ENCODE results near the gene SERPINA1. TPM values are rescaled to one million over a fixed set of nuclear protein-coding genes. Genes with fewer than 3 reads are reported as not detected.
"Not testable (repeated sequence)": the region's sequence is repeated elsewhere in the genome, so short reads cannot be mapped to it uniquely, and the experiment has no call there.

Gene SERPINA1
- total and polyA plus RNA-seq, 7 experiments from 2014 or later: 0.44 to 300 (median 0.68) TPM

GRCh38 chr14:94421316-94421715 is 32.9 kb upstream of the SERPINA1 start:
- H3K27ac ChIP-seq (ENCODE audit: low read depth, low read length): no peak overlapping the region
- H3K27me3 ChIP-seq (ENCODE audit: control insufficient read depth in 2 of 2, insufficient read depth in 2 of 2, low read length in 2 of 2): no peaks in the 10 kb centered on the region
- peaks cover 0 to 22% (median 7%) of the 10 kb centered on the region in 11 donors for H3K9me3 Mint-ChIP-seq
- H3K27me3 Mint-ChIP-seq: peaks cover 24 to 50% (median 27%) of the 10 kb centered on the region in 5 donors
- no peak overlapping the region for H3K27ac Mint-ChIP-seq
- peaks cover 0 to 5% (median 0%) of the 10 kb centered on the region in 5 donors for H3K36me3 Mint-ChIP-seq
- no peaks in the 10 kb centered on the region for H3K9me3 ChIP-seq (ENCODE audit: control insufficient read depth in 2 of 3, low read length in 3 of 3)
- no peak overlapping the region for H3K4me3 Mint-ChIP-seq
- ChIA-PET CTCF (no interaction called here), POLR2A (no interaction called here)
- DNase-seq: no peak
- H3K4me1 Mint-ChIP-seq: peaks cover 0 to 2% (median 0%) of the 10 kb centered on the region in 7 donors
- H3K4me1 ChIP-seq (ENCODE audit: control insufficient read depth in 2 of 2, insufficient read depth in 2 of 2, low read length in 2 of 2): no peaks in the 10 kb centered on the region
- intact Hi-C loops (cut with micrococcal nuclease): loop anchor here in 1 of 2 donors (5.0 kb wide), 1 partner anchor 66 kb away; no protein-coding TSS in a partner anchor
- ATAC-seq: no peak
- no peaks in the 10 kb centered on the region for H3K36me3 ChIP-seq (ENCODE audit: control insufficient read depth in 2 of 3, insufficient read depth in 3 of 3, low read length in 3 of 3)
- H3K4me3 ChIP-seq (ENCODE audit: low read length): no peak overlapping the region

GRCh38 chr14:94417497-94418205 is 29.2 kb upstream of the SERPINA1 start:
- peaks cover 1 to 40% (median 8%) of the 10 kb centered on the region in 11 donors for H3K9me3 Mint-ChIP-seq
- H3K9me3 ChIP-seq (ENCODE audit: control insufficient read depth in 2 of 3, low read length in 3 of 3); H3K36me3 Mint-ChIP-seq; ATAC-seq; H3K36me3 ChIP-seq (ENCODE audit: control insufficient read depth in 2 of 3, insufficient read depth in 3 of 3, low read length in 3 of 3); CTCF ChIA-PET; H3K4me1 ChIP-seq (ENCODE audit: control insufficient read depth in 2 of 2, insufficient read depth in 2 of 2, low read length in 2 of 2); intact Hi-C loops (cut with micrococcal nuclease); H3K4me3 ChIP-seq (ENCODE audit: low read length); H3K27ac ChIP-seq (ENCODE audit: low read depth, low read length); H3K4me3 Mint-ChIP-seq; DNase-seq; POLR2A ChIA-PET; H3K27me3 ChIP-seq (ENCODE audit: control insufficient read depth in 2 of 2, insufficient read depth in 2 of 2, low read length in 2 of 2); H3K4me1 Mint-ChIP-seq; H3K27ac Mint-ChIP-seq: not testable (repeated sequence)
- H3K27me3 Mint-ChIP-seq: peaks cover 6 to 47% (median 16%) of the 10 kb centered on the region in 5 donors

DNA sequence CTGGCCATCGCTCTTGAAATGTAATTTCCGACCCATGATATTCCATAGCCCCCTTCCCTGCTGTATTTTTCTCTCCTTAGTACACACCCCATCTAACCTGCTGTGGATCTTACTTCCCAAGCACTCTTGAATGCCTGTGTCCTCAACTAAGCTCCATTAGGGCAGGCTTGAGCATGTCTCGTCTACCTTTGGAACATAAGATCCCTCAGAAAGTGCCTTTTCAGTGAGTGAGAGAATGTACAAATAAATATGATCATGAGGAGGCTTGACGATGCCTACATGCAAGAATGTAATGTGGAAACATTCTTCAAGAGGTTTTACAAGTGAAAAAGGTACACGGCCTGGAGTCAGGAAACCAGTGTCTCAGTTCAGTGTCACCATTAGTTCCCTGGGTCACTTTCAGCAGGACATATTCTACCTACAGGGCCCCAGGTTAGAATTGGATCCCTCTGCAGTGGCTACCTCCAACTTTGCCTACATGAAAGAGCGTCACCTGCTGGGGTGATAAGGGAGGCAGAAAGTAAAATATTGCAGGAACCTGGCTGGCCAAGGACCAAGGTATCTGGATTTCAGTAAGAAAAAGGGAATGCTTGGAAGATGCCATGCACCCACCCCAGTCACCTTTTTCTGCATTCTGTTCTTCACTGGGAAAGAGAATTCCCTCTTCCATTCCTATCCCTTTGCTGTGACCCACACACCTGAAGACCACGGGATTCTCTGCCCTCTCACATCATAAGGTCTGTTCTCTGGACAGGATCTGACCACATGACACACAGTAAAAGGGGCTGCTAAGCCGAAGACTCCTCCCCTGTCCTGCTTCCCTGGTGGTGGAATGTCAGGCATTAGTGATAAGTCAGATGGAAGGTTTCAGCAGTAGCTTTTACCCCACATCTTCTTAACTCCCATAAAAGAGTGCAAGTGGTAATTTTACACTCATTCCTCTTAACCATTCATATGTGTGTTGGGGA is 24.6 kb upstream of the SERPINA1 start:
- H3K9me3 Mint-ChIP-seq: peaks cover 8 to 70% (median 22%) of the 10 kb centered on the region in 11 donors
- ChIA-PET POLR2A (no interaction called here), CTCF (no interaction called here)
- H3K27me3 Mint-ChIP-seq: peaks cover 14 to 40% (median 26%) of the 10 kb centered on the region in 5 donors
- peaks cover 0 to 1% (median 0%) of the 10 kb centered on the region in 7 donors for H3K4me1 Mint-ChIP-seq
- H3K4me3 ChIP-seq (ENCODE audit: low read length): no peak overlapping the region
- intact Hi-C loops (cut with micrococcal nuclease): loop anchor here in 1 of 2 donors (2.0 kb wide), 1 partner anchor 58 kb away; no protein-coding TSS in a partner anchor
- H3K4me3 Mint-ChIP-seq: no peak overlapping the region
- H3K4me1 ChIP-seq (ENCODE audit: control insufficient read depth in 2 of 2, insufficient read depth in 2 of 2, low read length in 2 of 2): no peaks in the 10 kb centered on the region
- no peak for DNase-seq
- H3K9me3 ChIP-seq (ENCODE audit: control insufficient read depth in 2 of 3, low read length in 3 of 3): peaks cover 0 to 10% (median 1%) of the 10 kb centered on the region in 3 experiments
- no peaks in the 10 kb centered on the region for H3K36me3 ChIP-seq (ENCODE audit: control insufficient read depth in 2 of 3, insufficient read depth in 3 of 3, low read length in 3 of 3)
- H3K27ac Mint-ChIP-seq: no peak overlapping the region
- H3K27ac ChIP-seq (ENCODE audit: low read depth, low read length): no peak overlapping the region
- ATAC-seq: no peak
- H3K27me3 ChIP-seq (ENCODE audit: control insufficient read depth in 2 of 2, insufficient read depth in 2 of 2, low read length in 2 of 2): no peaks in the 10 kb centered on the region
- peaks cover 0 to 10% (median 5%) of the 10 kb centered on the region in 5 donors for H3K36me3 Mint-ChIP-seq

- H3K9me3 Mint-ChIP-seq: peaks cover 8 to 78% (median 25%) of the 10 kb centered on the region in 11 donors
- ATAC-seq (no peak), DNase-seq (no peak)
- Histone ChIP-seq H3K4me3 (ENCODE audit: low read length) (no peak overlapping the region), H3K9me3 (ENCODE audit: control insufficient read depth in 2 of 3, low read length in 3 of 3) (peaks cover 0 to 10% (median 6%) of the 10 kb centered on the region in 3 experiments), H3K27ac (ENCODE audit: low read depth, low read length) (no peak overlapping the region), H3K36me3 (ENCODE audit: control insufficient read depth in 2 of 3, insufficient read depth in 3 of 3, low read length in 3 of 3) (no peaks in the 10 kb centered on the region), H3K4me1 (ENCODE audit: control insufficient read depth in 2 of 2, insufficient read depth in 2 of 2, low read length in 2 of 2) (no peaks in the 10 kb centered on the region), H3K27me3 (ENCODE audit: control insufficient read depth in 2 of 2, insufficient read depth in 2 of 2, low read length in 2 of 2) (no peaks in the 10 kb centered on the region)
- H3K27ac Mint-ChIP-seq: no peak overlapping the region
- POLR2A ChIA-PET: no interaction called here
- intact Hi-C loops (cut with micrococcal nuclease): loop anchor here in 1 of 2 donors (2.0 kb wide), 1 partner anchor 57 kb away; no protein-coding TSS in a partner anchor
- peaks cover 0 to 1% (median 0%) of the 10 kb centered on the region in 7 donors for H3K4me1 Mint-ChIP-seq
- H3K27me3 Mint-ChIP-seq: peaks cover 14 to 39% (median 26%) of the 10 kb centered on the region in 5 donors
- H3K4me3 Mint-ChIP-seq: no peak overlapping the region
- H3K36me3 Mint-ChIP-seq: peaks cover 0 to 10% (median 4%) of the 10 kb centered on the region in 5 donors
- CTCF ChIA-PET: no interaction called here
Measured at GRCh38 chr14:94411638-94412037, 23.2 kb upstream of the SERPINA1 start.

GRCh38 chr14:94409430-94409829 is 21.0 kb upstream of the SERPINA1 start:
- POLR2A ChIA-PET; H3K27ac ChIP-seq (ENCODE audit: low read depth, low read length); CTCF ChIA-PET; H3K4me3 ChIP-seq (ENCODE audit: low read length); H3K4me3 Mint-ChIP-seq; ATAC-seq; H3K9me3 ChIP-seq (ENCODE audit: control insufficient read depth in 2 of 3, low read length in 3 of 3); H3K4me1 Mint-ChIP-seq; DNase-seq; H3K4me1 ChIP-seq (ENCODE audit: control insufficient read depth in 2 of 2, insufficient read depth in 2 of 2, low read length in 2 of 2); intact Hi-C loops (cut with micrococcal nuclease); H3K27ac Mint-ChIP-seq; H3K36me3 Mint-ChIP-seq; H3K27me3 ChIP-seq (ENCODE audit: control insufficient read depth in 2 of 2, insufficient read depth in 2 of 2, low read length in 2 of 2); H3K36me3 ChIP-seq (ENCODE audit: control insufficient read depth in 2 of 3, insufficient read depth in 3 of 3, low read length in 3 of 3): not testable (repeated sequence)
- Mint-ChIP-seq H3K9me3 (peaks cover 5 to 61% (median 24%) of the 10 kb centered on the region in 11 donors), H3K27me3 (peaks cover 12 to 25% (median 23%) of the 10 kb centered on the region in 5 donors)

DNA sequence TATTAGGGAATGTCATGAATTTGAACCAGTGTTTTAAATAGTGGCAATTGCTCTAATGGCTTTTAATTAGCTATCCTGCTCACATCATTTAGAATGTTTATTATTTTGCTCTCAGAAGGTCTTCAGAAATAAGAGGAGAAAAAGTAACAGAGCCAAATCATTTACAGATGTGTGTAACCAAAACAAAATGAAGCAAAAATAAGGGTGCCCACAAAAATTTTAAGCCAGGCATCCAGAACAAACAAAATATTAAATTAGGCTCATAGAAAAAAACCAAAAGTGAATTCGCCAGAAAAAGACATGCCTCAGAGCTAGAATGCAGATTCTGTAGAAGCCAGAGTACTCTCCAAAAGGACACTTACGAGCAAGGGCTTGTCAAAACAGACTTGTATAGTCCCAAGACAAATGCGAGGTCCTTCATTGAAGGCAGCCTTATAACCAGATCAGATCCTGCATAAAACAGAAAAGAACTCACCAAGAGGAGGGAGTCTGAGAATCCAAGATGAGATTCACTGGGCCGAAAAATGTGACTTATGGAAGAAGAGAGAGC is 20.2 kb upstream of the SERPINA1 start:
- POLR2A ChIA-PET: no interaction called here

More for the DNA sequence above, 20.2 kb upstream of the SERPINA1 start:
- H3K27ac ChIP-seq (ENCODE audit: low read depth, low read length): no peak overlapping the region
- H3K27ac Mint-ChIP-seq: no peak overlapping the region
- peaks cover 0 to 10% (median 6%) of the 10 kb centered on the region in 3 experiments for H3K9me3 ChIP-seq (ENCODE audit: control insufficient read depth in 2 of 3, low read length in 3 of 3)
- CTCF ChIA-PET: no interaction called here
- peaks cover 12 to 25% (median 23%) of the 10 kb centered on the region in 5 donors for H3K27me3 Mint-ChIP-seq
- H3K4me1 Mint-ChIP-seq: peaks cover 0 to 1% (median 0%) of the 10 kb centered on the region in 7 donors
- intact Hi-C loops (cut with micrococcal nuclease): no loop called here
- no peaks in the 10 kb centered on the region for H3K4me1 ChIP-seq (ENCODE audit: control insufficient read depth in 2 of 2, insufficient read depth in 2 of 2, low read length in 2 of 2)
- peaks cover 5 to 60% (median 24%) of the 10 kb centered on the region in 11 donors for H3K9me3 Mint-ChIP-seq
- ATAC-seq: no peak
- no peaks in the 10 kb centered on the region for H3K27me3 ChIP-seq (ENCODE audit: control insufficient read depth in 2 of 2, insufficient read depth in 2 of 2, low read length in 2 of 2)
- no peak overlapping the region for H3K4me3 ChIP-seq (ENCODE audit: low read length)
- peaks cover 0 to 10% (median 0%) of the 10 kb centered on the region in 5 donors for H3K36me3 Mint-ChIP-seq
- DNase-seq: no peak
- no peaks in the 10 kb centered on the region for H3K36me3 ChIP-seq (ENCODE audit: control insufficient read depth in 2 of 3, insufficient read depth in 3 of 3, low read length in 3 of 3)
- H3K4me3 Mint-ChIP-seq: no peak overlapping the region

Measured in naive thymus-derived CD4-positive, alpha-beta T cell (primary cell).